ENCODE measurements around the gene PELI3.
"Not testable (repeated sequence)": the region's sequence is repeated elsewhere in the genome, so short reads cannot be mapped to it uniquely, and the experiment has no call there.

PELI3 gene, protein sequence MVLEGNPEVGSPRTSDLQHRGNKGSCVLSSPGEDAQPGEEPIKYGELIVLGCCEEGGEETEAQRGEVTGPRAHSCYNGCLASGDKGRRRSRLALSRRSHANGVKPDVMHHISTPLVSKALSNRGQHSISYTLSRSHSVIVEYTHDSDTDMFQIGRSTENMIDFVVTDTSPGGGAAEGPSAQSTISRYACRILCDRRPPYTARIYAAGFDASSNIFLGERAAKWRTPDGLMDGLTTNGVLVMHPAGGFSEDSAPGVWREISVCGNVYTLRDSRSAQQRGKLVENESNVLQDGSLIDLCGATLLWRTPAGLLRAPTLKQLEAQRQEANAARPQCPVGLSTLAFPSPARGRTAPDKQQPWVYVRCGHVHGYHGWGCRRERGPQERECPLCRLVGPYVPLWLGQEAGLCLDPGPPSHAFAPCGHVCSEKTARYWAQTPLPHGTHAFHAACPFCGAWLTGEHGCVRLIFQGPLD

DNA sequence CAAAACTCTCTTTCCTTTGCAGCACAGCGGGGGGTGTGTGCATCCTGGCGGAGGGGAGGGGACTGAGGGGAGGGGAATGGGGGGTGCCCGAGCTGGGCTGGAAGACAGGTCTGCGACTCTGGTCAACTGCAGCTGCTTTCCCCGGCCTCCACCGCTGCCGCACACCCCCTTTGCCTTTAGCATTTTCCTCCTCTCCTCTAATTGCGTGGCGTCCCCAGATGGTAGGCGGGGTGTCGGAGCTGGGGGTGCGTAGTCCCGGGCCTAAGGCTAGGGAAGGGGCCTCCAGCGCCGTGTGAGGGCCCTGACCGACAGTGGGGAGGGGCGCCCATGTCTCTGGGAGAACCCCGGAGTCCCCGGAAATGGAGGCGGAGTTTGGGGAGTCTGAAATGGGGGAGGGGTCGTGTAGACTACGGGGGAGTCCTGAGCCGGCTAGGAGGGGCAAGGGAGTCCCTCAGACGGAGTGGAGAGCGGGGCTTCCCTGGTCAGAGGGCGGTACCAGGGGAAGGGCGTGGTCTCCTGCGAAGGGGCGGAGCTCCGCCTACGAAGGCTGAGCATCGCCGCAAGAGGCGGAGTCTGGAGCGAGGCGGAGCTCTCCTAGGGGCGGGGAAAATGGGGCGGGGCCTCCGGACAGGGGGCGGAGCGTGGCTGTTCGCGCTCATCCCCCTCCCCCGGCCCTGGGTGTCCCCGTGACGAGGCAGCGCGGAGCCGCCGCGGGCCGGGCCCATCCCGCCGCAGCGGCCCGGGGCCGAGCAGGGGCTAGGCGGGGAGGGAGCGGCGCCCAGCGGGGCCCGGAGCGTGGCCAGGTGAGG is at the start of gene PELI3:
PELI3 (plus strand) TSS at position 681 of the 809 bp plus-strand sequence. CDS start 1,224 bp downstream, outside the sequence.
- DNase-seq = peak; percentile 53

DNA sequence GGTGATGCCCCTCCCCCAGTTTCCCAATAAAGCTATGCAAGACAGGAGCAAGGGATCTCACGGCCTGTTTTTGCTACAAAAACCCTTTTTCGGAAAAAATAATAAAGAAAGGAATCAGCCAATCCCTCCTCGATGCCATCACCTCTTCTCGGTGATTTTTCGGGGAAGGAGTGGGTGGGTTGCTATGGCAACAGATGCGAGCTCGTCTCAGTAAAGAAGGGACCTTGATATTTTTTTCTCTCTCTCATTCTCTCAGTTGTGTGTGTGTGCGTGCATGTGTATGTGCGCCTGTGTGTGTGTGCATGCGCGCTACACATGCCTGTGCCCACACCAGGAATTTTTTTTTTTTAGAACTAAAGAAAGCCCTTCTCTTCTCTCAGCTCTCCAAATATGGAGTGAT is 49.7 kb upstream of the PELI3 start:
- DNase-seq = no peak

DNA sequence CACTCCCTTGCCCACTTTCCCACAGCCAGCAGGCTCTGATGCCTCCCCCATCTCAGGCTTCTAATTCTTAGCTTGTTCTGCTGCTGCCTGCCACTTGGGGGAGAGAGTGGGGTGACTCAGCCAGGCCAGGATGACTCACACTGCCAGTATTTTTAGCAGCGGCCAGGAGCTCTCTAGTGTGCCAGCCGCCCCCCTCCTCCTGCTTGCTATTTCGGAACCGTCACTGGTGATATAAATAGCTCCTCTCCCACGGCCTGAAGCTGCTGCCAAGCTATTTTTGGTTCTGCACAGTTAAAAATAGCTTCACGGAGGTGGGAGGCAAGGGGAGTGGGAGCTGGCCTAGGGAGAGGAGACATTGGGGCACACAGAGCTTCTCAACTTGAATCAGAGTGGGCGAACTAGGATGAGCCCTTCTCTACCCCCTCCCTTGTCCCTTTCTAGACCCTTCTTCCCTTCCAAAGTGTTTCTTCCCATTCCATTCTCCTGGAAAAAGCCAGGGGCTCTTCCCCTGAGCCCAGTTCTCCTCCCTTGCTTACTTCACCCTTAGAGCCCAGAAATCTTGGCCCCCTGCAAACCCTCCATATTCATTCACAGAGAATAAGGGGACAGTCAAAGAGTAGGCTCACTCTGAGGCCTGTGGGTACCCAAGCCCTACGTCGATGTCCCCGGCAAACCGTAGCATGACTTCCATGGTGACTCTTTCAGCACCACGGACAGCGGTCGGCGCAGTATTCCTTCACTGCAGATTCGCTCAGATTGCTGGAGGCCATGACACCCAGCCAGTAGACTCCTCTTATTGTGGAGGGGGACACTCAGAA is 48.3 kb upstream of the PELI3 start:
- DNase-seq = peak; percentile 70

DNA sequence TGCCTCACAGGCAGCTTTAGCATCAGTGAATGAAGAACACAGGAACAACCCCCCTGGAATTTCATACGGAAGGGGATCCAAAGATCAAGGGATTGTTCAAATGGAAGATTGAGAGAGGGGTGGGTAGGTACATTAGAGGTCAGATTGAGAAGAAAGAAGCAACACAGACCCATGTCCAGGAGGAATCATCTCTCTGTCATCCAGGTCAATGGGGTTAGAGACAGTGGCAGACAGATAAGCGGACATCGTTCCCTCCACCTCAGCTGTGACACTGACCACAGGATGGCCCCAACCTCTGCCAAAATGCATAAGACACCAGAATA is 47.8 kb upstream of the PELI3 start:
- DNase-seq = no peak

DNA sequence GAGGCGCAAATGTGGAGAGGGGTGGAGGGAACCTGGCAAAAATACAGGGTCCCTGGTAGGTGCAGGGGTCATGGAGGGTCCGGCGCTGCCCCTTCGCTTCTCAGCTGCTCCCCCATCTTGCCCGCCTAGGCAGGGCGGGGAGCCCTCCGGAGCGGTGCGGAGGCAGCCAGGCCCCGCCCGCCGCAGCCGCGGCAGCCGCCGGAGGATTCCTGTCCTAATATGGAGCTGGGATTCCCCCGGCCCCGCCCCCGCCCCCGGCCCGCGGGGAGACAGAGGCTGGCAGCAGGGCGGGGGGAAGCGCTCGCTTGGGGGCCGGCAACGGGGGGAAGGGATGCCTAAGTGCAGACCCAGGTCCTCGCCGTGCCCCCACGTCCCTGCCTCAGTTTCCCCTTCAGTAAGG is 46.9 kb upstream of the PELI3 start:
- no peak for DNase-seq

DNA sequence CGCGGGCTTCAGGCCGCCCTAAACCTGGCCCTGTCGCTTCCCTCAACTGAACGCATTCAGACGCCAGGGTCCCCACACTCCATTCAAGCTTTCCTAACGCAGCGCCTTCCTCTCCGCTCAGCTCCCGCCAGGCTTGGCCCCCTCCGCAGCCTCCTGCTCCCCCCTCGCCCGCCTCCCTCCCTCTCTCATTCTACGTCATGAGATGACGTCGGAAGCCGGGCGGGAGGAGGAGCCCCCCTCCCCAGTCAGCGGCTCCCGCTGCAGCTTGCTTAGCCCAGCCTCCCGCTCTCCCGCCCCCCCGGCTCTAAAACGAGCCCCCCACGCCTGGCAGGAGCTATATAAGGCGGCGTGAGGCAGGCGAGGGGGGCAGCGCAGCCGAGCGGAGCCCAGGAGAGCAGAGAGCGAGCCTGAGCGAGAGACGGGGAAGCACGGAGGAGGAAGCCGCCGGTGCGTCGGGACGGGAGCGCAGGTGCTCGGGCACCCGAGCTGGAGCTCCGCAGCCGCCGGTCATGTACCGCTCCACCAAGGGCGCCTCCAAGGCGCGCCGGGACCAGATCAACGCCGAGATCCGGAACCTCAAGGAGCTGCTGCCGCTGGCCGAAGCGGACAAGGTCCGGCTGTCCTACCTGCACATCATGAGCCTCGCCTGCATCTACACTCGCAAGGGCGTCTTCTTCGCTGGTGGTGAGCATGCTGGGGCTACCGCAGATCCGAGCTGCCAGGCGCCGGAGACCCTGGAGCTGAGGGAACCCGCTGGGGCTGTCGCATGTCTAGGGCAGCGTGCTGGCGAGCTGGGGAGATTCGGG is 45.8 kb upstream of the PELI3 start, which contains the start of gene NPAS4:
NPAS4 (plus strand) TSS at position 365 of the 806 bp plus-strand sequence; CDS start at position 510, 145 bp downstream.
- DNase-seq = peak; percentile 49

DNA sequence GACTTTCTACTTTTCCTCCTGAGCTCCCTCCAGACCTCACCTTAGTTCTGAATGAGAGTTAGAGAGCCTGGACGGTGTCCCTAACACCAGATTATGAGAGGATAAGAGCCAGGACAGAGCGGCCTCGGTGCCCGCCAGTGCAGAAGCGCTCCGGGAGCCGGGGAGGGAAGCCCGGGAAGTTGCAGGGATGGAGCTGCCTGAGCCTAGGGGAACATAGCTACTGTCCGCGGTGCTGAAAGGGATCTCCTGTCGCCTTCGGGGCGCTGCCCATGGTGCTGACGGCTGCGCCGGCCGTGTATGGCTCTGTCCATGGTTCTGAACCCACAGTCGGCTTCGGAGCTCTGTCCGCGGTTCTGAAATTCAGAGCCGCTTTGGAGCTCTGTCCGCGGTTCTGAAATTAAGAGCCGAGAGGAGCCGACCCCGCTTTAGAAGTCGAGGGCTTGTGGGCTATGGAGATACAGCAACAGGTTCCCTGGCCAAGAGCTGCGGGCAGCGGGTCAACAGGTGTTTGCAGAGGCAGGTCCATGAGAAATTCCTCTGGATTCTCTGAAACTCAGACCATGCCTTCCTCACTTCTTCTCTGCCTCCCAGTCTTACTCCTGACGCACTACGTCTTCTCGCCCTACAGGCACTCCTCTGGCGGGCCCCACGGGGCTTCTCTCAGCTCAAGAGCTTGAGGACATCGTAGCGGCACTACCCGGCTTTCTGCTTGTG is 45.1 kb upstream of the PELI3 start:
- DNase-seq = no peak

DNA sequence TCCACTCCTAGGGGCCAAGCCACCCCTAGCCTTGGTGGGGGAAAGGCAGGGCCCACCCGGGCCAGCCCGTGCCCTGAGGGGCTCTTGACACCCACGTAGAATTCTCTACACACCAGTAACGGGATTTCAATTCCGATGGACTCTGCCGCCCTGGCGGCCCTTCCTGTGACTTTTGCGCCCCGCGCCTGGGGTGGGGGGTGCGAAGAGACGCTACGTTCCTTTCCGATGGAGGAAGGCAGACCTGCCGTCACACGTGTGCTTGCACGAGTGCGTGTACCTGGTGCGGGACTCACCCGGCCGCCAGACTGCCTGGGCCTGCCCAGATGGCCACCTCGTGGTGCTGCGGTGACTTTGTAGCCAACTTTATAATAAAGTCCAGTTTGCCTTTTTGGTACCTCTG is 40.4 kb upstream of the PELI3 start:
- no peak for DNase-seq

DNA sequence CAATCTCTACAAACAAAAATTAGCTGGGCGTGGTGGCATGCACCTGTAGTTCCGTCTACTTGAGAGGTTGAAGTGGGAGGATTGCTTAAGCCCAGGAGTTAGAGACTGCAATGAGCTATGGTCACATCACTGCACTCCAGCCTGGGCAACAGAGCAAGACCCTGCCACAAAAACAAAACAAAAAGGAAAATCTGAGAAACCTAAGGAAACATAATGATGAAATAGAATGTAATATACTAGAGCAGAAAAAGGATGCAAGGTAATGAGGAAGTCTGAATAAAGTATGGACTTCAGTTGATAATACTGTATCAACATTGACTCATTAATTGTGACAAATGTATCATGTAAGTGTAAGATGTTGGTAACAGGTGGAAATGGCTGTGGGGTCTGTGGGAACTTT is 37.8 kb upstream of the PELI3 start:
- no peak for DNase-seq

DNA sequence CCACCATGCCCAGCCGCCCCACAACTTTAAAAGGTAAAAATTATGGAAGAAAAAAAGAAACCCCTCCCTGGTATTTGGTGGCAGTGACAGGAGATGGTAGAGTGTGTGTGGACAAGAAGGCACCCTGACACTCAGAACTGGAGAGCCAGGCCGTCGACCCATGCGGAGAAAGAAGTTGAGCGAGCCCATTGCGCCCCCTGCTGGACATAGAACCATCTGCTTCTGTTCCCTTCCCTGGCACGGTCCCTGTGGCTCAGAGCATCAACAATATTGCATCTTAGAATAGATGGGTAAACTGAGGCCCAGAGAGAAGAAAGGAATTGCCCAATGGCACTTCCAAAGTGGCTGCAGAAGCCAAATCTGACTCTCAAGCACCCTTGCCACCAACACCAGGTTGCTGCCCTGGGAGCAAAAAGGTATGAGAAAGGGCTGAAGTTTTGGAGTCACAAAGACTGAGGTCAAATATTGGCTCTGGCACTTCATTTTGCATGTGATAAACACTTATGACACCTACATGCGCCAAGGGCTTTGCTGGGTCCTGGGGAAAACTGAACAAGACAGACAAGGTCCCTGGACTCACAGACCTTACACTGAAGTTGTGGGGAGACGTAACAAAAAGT is 36.6 kb upstream of the PELI3 start:
- peak; percentile 27 for DNase-seq

DNA sequence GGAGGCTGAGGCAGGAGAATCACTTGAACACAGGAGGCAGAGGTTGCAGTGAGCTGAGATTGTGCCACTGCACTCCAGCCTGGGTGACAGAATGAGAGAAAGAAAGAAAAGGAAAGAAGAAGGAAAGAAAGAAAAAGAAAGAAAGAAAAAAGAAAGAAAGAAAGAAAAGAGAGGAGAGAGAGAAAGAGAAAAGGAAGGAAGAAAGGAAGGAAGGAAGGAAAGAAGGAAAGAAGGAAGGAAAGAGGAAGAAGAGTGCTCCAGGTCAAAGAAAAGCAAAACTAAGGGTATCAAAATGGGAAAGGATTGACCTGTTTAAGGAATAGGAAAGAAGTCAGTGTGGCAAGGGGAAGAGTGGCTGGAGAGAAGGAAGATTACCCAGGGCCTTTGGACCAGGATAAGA is 35.4 kb upstream of the PELI3 start:
- not testable (repeated sequence) for DNase-seq

DNA sequence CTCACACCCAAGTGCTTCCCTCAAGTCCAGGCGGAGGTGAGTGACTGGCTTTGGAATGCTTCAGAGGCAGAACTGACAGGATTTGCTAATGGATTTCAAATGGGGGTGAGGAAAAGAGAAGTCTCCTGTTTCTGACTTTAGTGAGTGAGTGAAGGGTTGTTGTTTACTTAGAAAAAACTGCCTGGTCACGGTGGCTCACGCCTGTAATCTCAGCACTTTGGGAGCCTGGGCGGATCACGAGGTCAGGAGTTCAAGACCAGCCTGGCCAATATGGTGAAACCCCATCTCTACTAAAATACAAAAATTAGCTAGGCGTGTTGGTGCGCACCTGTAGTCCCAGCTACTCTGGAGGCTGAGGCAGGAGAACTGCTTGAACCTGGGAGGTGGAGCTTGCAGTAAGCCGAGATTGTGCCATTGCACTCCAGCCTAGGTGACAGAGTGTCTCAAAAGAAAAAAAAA is 34.8 kb upstream of the PELI3 start:
- DNase-seq = not testable (repeated sequence)

DNA sequence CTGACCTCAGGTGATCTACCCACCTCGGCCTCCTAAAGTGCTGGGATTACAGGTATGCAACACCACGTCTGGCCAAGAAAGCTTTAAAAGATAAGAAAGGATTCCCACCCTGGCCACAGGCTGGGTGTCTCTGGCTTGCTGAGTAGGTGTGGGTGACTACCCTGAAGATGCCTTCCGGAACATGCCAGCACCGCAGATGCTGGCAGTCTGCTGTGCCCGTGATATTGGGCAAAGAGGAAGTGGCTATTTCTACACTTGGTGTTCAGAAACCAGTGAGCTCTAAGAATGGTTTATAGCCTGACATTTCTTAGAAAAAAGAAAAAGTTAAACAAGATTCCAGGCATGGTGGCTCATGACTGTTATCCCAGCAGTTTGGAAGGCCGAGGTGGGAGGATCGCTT is 34.1 kb upstream of the PELI3 start:
- DNase-seq = no peak

DNA sequence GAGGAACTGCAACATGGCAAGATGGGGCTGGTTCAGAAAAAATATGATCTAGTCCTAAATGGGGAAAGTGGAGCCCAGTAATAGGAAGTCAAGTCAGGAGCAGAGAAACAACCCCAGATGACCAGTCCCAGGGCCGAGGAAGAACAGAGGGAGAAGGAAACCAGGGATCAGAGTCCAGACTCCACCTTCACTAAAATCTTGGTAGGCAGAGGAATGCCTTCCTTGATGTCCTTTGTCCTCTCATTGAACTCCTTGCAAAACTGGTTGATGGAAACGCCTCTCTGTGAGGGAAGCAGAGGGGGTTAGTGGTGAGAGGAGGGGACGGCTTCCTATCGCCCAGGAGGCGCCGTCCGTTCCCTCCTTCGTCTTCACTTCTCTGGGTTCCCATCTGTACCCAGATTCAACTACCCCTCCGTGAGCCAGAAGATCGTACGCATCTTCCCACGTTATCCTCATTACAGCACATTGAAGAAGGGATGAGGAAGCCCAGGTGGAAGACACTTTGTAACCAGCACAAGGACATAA is 28.7 kb upstream of the PELI3 start:
- no peak for DNase-seq

DNA sequence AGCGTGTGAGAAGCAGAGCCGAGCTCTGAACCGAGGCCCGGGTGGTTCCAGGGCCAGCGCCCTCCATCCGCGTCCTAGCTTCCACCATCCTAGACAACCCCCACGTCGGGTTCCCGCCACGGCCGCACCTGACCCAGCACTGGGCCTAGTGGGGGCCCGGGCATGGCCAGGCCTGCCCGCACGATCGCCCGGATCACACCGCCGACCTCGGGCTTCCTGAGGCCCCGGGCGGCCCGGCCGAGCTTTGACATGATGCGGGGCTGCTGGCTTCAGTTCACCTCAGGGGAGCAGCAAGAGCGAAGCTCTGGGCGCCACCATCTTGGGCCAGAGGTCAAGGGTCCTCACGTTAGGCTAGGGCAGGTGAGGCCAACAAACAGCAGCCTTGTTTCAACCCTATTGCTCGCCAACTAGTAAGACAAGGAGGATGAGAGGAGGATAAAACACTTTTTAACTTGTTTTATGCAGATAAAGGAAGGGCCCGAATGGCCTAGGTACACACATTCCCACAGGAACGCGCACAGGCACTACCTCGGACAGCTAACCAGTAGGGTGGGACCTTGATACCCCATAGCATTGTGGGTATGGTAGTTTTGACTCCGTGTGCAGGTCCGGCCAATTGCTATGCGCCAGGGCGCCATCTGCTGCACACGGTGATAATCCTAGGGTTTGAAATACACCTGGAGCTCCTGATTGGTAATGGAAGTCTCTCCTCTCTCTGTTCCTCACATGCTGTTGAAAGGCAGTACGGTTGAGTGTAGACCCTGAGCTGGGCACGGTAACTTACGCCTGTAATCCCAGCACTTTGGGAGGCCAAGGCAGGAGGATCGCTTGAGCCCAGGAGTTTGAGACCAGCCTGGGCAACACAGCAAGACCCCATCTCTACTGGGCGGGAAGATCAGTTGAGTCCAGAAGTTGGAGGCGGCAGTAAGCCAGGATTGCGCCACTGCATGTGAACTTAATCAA is 27.9 kb upstream of the PELI3 start, which contains the start of gene MRPL11:
MRPL11 (minus strand) TSS at position 345 of the 963 bp plus-strand sequence; CDS start at position 251, 94 bp downstream.
- peak; percentile 86 for DNase-seq

DNA sequence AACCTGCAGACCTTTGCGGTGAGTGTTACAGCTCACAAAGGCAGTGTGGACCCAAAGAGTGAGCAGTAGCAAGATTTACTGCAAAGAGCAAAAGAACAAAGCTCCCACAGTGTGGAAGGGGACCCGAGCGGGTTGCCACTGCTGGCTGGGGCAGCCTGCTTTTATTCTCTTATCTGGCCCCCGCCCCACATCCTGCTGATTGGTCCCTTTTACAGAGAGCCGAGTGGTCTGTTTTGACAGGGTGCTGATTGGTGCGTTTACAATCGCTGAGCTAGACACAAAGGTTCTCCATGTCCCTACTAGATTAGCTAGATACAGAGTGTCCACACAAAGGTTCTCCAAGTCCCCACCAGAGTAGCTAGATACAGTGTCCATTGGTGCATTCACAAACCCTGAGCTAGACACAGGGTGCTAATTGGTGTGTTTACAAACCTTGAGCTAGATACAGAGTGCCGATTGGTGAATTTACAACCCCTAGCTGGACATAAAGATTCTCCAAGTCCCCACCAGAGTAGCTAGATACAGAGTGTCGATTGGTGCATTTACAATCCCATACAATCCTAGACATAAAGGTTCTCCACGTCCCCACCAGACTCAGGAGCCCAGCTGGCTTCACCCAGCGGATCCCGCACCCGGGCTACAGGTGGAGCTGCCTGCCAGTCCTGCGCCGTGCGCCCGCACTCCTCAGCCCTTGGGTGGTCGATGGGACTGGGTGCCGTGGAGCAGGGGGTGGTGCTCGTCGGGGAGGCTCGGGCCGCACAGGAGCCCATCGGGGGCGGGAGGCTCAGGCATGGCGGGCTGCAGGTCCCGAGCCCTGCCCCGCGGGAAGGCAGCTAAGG is 26.4 kb upstream of the PELI3 start:
- not testable (repeated sequence) for DNase-seq

DNA sequence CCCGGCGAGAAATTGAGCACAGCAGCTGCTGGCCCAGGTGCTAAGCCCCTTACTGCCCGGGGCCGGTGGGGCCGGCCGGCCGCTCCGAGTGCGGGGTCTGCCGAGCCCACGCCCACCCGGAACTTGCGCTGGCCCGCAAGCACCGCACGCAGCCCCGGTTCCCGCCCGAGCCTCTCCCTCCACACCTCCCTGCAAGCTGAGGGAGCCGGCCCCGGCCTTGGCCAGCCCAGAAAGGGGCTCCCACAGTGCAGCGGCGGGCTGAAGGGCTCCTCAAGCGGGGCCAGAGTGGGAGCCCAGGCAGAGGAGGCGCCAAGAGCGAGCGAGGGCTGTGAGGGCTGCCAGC is 25.8 kb upstream of the PELI3 start:
- not testable (repeated sequence) for DNase-seq

DNA sequence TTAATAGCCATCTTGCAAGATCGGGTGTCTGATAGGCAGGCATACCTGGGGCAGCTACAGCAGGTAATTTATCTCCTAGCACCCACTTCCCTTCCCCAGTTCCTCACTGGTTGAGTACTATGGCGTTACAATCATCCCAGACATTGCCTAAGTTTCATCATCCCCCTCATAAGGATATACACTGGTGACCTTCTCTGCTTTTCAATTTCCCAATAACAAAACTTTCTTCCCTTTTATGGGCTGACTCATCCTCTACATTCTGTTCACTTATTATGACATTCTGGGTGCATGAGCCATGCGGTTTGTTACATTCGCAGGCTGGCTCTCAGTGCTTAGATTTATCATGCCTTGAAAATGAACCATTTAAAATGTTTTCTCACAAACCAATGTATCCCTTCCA is 23.1 kb upstream of the PELI3 start:
- no peak for DNase-seq

Measured in DMS79 (cell line).